ENCODE measurements around the gene SYT17.

The SYT17 gene

DNA sequence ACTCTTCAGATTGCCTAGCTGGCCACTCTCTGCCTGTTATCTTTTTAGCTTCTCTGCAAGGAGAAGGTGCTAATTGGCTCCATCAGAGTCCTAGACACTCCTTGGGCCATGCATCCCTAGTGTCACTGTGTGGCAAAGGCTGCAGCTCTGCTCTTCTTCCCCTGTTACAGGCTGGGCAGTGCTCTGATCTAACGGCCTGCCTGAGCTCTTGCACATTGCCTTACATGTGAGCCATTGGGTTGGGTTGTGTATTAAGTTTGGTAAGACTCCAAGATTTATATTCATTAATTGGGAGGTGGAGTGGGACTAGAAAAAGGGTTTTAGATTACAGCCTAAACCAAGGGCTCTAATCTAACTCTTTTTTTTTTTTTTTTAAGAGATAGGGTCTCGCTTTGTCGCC is 23.0 kb upstream of the SYT17 start:
- no peak for TF ChIP-seq JUND (IDR thresholded peaks at IDR 0.05; ENCODE audit: low read depth)
- in situ Hi-C loops (cut with HindIII; ENCODE audit: low pct_unique_long_range_greater_than_20kb, low sequenced_read_pairs): no loop called here
- no peak for DNase-seq (ENCODE audit: low read depth in 1 of 2, low spot score in 1 of 2)

DNA sequence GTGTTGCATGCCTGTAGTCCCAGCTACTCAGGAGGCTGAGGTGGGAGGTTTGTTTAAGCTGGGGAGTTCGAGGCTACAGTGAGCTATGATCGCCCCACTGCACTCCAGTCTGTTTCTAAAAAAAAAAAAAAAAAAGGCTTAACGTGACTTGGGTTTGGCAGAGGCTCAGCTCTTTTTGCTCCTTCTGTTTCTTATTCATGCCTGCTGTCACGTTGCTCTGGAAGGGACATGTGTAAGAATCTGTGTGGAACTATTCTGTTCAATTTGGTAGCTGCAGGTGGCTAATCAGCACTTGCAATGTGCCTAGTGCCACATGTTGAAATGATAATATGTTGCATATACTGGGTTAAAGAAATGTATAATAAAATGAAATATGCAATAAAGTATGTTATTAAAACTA is 20.9 kb upstream of the SYT17 start:
- TF ChIP-seq JUND (IDR thresholded peaks at IDR 0.05; ENCODE audit: low read depth): no peak
- in situ Hi-C loops (cut with HindIII; ENCODE audit: low pct_unique_long_range_greater_than_20kb, low sequenced_read_pairs): no loop called here
- DNase-seq (ENCODE audit: low read depth in 1 of 2, low spot score in 1 of 2): no peak

DNA sequence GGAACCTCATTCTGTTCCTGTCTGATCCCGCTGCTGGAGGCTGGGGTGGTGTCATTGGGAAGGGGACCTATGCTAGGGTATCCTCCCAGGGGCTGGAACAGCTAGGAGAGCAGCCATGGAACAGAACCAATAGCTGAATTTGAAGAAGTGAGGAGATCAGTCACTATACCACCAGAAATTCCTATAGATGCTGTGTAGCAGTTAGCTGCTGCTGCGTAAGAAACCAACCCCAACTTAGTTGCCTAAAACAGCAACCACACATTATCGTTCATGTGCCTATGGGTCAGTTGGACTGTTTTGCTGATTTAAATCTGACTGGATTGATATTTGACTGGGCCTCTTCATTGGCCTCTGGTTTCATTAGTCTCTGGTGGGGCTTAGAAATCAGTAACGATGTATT is 20.4 kb upstream of the SYT17 start:
- DNase-seq (ENCODE audit: low read depth in 1 of 2, low spot score in 1 of 2): no peak
- in situ Hi-C loops (cut with HindIII; ENCODE audit: low pct_unique_long_range_greater_than_20kb, low sequenced_read_pairs): no loop called here

GRCh38 chr16:19148189-19148588 is 19.9 kb upstream of the SYT17 start:
- TF ChIP-seq JUND (IDR thresholded peaks at IDR 0.05; ENCODE audit: low read depth): no peak
- no peak for DNase-seq (ENCODE audit: low read depth in 1 of 2, low spot score in 1 of 2)
- in situ Hi-C loops (cut with HindIII; ENCODE audit: low pct_unique_long_range_greater_than_20kb, low sequenced_read_pairs): no loop called here

More for the DNA sequence above, 20.4 kb upstream of the SYT17 start:
- no peak for TF ChIP-seq JUND (IDR thresholded peaks at IDR 0.05; ENCODE audit: low read depth)

DNA sequence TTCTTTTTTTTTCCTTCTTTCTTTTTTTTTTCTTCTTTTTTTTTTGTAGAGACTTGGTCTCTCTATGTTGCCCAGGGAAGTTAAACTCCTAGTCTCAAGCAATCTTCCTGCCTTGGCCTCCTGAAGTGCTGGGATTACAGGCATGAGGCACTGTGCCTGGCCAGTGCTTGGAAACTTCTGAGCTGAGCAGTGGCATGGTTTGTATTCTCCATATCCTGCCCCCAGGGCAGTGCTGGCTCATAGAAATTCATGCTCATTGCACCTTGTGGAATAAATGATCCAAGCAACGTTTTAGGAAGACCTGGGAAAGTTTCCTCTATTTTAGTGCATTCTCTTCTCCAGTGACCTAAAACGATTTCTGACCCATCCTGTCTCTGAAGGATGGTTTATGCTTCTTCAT is 16.7 kb upstream of the SYT17 start:
- in situ Hi-C loops (cut with HindIII; ENCODE audit: low pct_unique_long_range_greater_than_20kb, low sequenced_read_pairs): no loop called here
- no peak for TF ChIP-seq JUND (IDR thresholded peaks at IDR 0.05; ENCODE audit: low read depth)
- no peak for DNase-seq (ENCODE audit: low read depth in 1 of 2, low spot score in 1 of 2)

GRCh38 chr16:19152042-19152441 is 16.0 kb upstream of the SYT17 start:
- no peak for DNase-seq (ENCODE audit: low read depth in 1 of 2, low spot score in 1 of 2)
- TF ChIP-seq JUND (IDR thresholded peaks at IDR 0.05; ENCODE audit: low read depth): no peak
- in situ Hi-C loops (cut with HindIII; ENCODE audit: low pct_unique_long_range_greater_than_20kb, low sequenced_read_pairs): no loop called here

- peak in 1 of 2 experiments; percentile 67 for DNase-seq (ENCODE audit: low read depth in 1 of 2, low spot score in 1 of 2)
- in situ Hi-C loops (cut with HindIII; ENCODE audit: low pct_unique_long_range_greater_than_20kb, low sequenced_read_pairs): no loop called here
- TF ChIP-seq JUND (IDR thresholded peaks at IDR 0.05; ENCODE audit: low read depth): no peak
Observed at GRCh38 chr16:19153876-19154275, 14.2 kb upstream of the SYT17 start.

GRCh38 chr16:19162085-19162484 is 6.0 kb upstream of the SYT17 start:
- DNase-seq (ENCODE audit: low read depth in 1 of 2, low spot score in 1 of 2): no peak
- TF ChIP-seq JUND (IDR thresholded peaks at IDR 0.05; ENCODE audit: low read depth): no peak
- in situ Hi-C loops (cut with HindIII; ENCODE audit: low pct_unique_long_range_greater_than_20kb, low sequenced_read_pairs): no loop called here

- no peak for TF ChIP-seq JUND (IDR thresholded peaks at IDR 0.05; ENCODE audit: low read depth)
- in situ Hi-C loops (cut with HindIII; ENCODE audit: low pct_unique_long_range_greater_than_20kb, low sequenced_read_pairs): no loop called here
- no peak for DNase-seq (ENCODE audit: low read depth in 1 of 2, low spot score in 1 of 2)
Observed at GRCh38 chr16:19163215-19163614, 4.8 kb upstream of the SYT17 start.

DNA sequence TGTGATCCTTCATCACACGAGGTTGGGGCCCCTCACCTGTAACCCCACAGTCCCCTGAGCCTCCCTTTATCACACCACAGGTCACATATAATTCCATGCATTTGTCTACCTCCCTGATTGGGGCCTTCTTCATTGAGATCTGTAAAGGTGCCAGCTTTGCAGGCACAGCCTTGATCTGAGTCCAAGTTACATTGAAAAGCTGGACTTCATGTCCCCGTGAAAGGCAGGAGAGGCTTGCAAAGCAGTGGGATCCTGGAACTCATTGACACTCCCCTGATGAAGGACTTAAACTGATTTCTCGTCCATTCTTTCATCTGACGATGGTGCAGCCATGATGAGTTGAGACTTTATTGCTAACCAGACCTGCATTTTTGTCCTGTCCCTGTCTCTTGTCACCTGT is 3.8 kb upstream of the SYT17 start:
- no peak for DNase-seq (ENCODE audit: low read depth in 1 of 2, low spot score in 1 of 2)
- TF ChIP-seq JUND (IDR thresholded peaks at IDR 0.05; ENCODE audit: low read depth): no peak
- in situ Hi-C loops (cut with HindIII; ENCODE audit: low pct_unique_long_range_greater_than_20kb, low sequenced_read_pairs): no loop called here

DNA sequence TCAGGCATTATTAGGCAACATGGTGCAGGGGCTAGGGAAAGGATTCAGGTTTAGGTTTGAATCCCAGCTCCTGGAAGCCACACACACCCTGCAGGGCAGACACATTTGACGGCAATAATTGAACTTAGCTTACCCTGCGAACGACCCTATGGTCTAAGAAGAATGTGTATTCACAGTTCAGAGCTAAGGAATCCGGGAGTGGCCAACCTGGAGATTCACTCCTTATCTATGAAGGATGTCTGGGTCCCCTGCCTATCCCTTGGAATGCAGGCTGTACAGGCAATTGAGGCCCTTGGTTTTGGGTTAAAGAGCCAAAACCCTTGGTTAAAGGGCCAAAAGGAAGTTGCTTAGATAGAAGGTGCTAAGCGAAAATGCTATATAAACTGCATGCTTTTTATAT is 2.9 kb upstream of the SYT17 start:
- in situ Hi-C loops (cut with HindIII; ENCODE audit: low pct_unique_long_range_greater_than_20kb, low sequenced_read_pairs): no loop called here
- no peak for DNase-seq (ENCODE audit: low read depth in 1 of 2, low spot score in 1 of 2)
- no peak for TF ChIP-seq JUND (IDR thresholded peaks at IDR 0.05; ENCODE audit: low read depth)

- DNase-seq (ENCODE audit: low read depth in 1 of 2, low spot score in 1 of 2): peak; percentile 31 to 69
- in situ Hi-C loops (cut with HindIII; ENCODE audit: low pct_unique_long_range_greater_than_20kb, low sequenced_read_pairs): no loop called here
- no peak for TF ChIP-seq JUND (IDR thresholded peaks at IDR 0.05; ENCODE audit: low read depth)
Observed at GRCh38 chr16:19166500-19166899, 1.5 kb upstream of the SYT17 start.

DNA sequence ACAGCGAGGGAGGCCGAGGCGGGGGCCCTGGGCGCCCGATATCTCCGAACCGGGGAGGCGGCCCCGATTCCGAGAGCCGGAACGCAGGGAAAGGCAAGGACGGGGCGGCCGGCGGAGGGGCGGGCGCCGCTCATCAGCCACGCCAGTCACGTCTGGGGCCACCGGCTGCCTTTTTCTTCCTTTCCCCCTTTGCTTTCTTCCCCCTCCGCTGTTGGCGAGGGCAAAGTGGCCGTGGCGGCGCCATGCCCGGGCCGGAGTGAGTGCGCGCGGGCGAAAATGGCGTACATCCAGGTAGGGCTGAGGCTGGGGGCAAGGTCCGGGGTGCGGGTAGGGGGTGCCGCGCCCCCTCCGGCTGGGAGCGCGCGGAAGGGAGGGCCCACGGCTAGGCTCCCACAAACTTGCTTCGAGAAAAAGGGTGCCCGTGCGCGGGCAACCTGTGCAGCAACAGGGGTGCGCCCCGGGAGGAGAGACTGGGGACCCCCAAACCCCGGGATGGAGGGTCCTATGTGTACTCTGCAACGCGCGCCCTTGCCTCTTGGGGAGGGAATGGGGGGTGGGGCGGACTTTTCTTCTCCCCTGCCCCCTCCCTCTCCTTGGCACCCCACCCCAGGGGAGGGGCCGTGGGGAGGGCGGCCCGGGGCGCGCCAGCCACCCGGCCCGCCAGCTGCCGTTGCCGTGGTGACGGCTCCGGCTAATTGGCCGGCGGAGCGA is 486 bp downstream of the SYT17 start:
- DNase-seq (ENCODE audit: low read depth in 1 of 2, low spot score in 1 of 2): peak; percentile 18 to 39
- in situ Hi-C loops (cut with HindIII; ENCODE audit: low pct_unique_long_range_greater_than_20kb, low sequenced_read_pairs): no loop called here
- no peak for TF ChIP-seq JUND (IDR thresholded peaks at IDR 0.05; ENCODE audit: low read depth)

- in situ Hi-C loops (cut with HindIII; ENCODE audit: low pct_unique_long_range_greater_than_20kb, low sequenced_read_pairs): no loop called here
- no peak for TF ChIP-seq JUND (IDR thresholded peaks at IDR 0.05; ENCODE audit: low read depth)
- DNase-seq (ENCODE audit: low read depth in 1 of 2, low spot score in 1 of 2): no peak
Observed at GRCh38 chr16:19169082-19169639, 1.1 kb downstream of the SYT17 start.

Measured in T47D (cell line).